Thyroid gland (tissue), 4 donors: ENCODE results near the gene ARHGEF1. TPM values are rescaled to one million over a fixed set of nuclear protein-coding genes. Genes with fewer than 3 reads are reported as not detected.

Experiments used
- DNase-seq, 2 donors: peaks; one replicate each; pipeline ENCODE4 v3.0.0-alpha.2; 2019
- H3K27ac ChIP-seq, 3 donors: fragments of 200-600 bp; sonication (generic); 1 replicate in 2 of 3; 2 replicates in 1 of 3; pipeline ENCODE4 v1.5.1; 2016 to 2019; ENCODE audit warnings: mild to moderate bottlenecking in 1 of 3, moderate library complexity in 1 of 3
- H3K27me3 ChIP-seq: fragments of 200-600 bp; sonication (generic); one replicate; pipeline ENCODE4 v1.5.1; 2019
- H3K36me3 ChIP-seq, 2 donors: fragments of 200-600 bp; sonication (generic); one replicate each; pipeline ENCODE4 v1.5.1; 2016 to 2019
- H3K4me1 ChIP-seq, 2 donors: fragments of 200-600 bp; sonication (generic); one replicate each; pipeline ENCODE4 v1.5.1; 2017 to 2019
- H3K4me3 ChIP-seq, 3 donors: fragments of 200-600 bp; sonication (generic); replicated peaks in 1 of 3; 1 replicate in 2 of 3; 2 replicates in 1 of 3; pipeline ENCODE4 v1.5.1; 2016; ENCODE audit warnings: mild to moderate bottlenecking in 1 of 3
- H3K9me3 ChIP-seq: fragments of 200-600 bp; sonication (generic); one replicate; pipeline ENCODE4 v1.5.1; 2017
- CTCF ChIP-seq, 6 experiments: fragments of 200-600 bp in 3 of 6; fragments of 450-650 bp in 3 of 6; sonication (generic) in 3 of 6; IDR thresholded peaks; one replicate each; pipeline ENCODE4 v1.5.1; 2016 to 2019; ENCODE audit warnings: antibody characterized with exemption in 6 of 6, mild to moderate bottlenecking in 2 of 6, inconsistent platforms in 1 of 6, moderate library complexity in 1 of 6
- POLR2A ChIP-seq, 2 donors: fragments of 450-650 bp; IDR thresholded peaks; one replicate each; pipeline ENCODE4 v1.6.1; 2017; ENCODE audit warnings: antibody characterized with exemption in 2 of 2, mild to moderate bottlenecking in 2 of 2, moderate library complexity in 1 of 2
- WGBS, 2 donors: methylation state at CpG; one replicate each; pipeline ENCODE4 v1.1.5; 2017; 5-methylcytosine and 5-hydroxymethylcytosine counted together
- intact Hi-C: fragments of 100-400 bp; cut with DNase I; formaldehyde crosslinking; loops from one replicate; pipeline ENCODE4 v1.15.1; 2023
- total RNA-seq, 4 donors: library from RNA; depleted of rRNA; stranded (reverse); fragments of >200 nt; gene quantifications; one replicate each; pipeline ENCODE4 v1.2.3, GENCODE V29; 2016

ARHGEF1 gene
- total RNA-seq, 4 donors from 2014 or later: 34.5 to 52.6 (median 42.9) TPM

DNA sequence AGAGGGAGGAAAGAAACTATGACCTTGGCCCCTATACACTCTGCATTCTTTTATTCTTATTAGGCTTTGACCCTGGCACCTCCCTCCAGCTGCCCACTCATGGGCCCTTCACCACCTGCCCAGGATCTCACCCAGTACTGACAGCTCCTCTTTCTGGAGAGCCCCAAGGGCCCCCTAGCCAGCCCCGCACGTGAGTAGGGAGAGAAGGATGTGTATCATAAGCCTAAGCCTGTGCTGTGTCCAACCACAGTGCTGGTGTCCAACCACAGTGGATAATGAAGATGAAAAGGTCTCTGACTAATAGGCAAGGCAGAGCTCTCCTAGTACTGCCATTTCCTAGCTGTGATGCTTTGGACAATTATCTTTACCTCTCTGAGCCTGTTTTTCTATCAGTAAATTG lies 33.9 kb upstream of the ARHGEF1 start:
- Histone ChIP-seq H3K4me3 (no peak overlapping the region), H3K27me3 (no peaks in the 10 kb centered on the region), H3K4me1 (no peaks in the 10 kb centered on the region), H3K27ac (no peak overlapping the region), H3K9me3 (no peaks in the 10 kb centered on the region), H3K36me3 (no peaks in the 10 kb centered on the region)
- DNase-seq: no peak
- 77 to 83% methylated on average over 2 of the region's 2 CpGs for WGBS, 2 donors
- TF ChIP-seq CTCF (IDR thresholded peaks at IDR 0.05): no peak
- intact Hi-C loops: no loop called here

- Histone ChIP-seq H3K36me3 (no peaks in the 10 kb centered on the region), H3K4me1 (no peaks in the 10 kb centered on the region), H3K27ac (no peak overlapping the region), H3K4me3 (no peak overlapping the region), H3K9me3 (no peaks in the 10 kb centered on the region), H3K27me3 (no peaks in the 10 kb centered on the region)
- TF ChIP-seq CTCF (IDR thresholded peaks at IDR 0.05) (no peak), POLR2A (IDR thresholded peaks at IDR 0.05) (no peak)
- WGBS, 2 donors: 63 to 79% methylated on average over 5 of the region's 5 CpGs
- no peak for DNase-seq
- intact Hi-C loops: no loop called here
Observed at GRCh38 chr19:41850381-41850780, 32.6 kb upstream of the ARHGEF1 start.

- intact Hi-C loops: no loop called here
- Histone ChIP-seq H3K9me3 (no peaks in the 10 kb centered on the region), H3K27me3 (no peaks in the 10 kb centered on the region), H3K36me3 (no peaks in the 10 kb centered on the region), H3K27ac (no peak overlapping the region), H3K4me1 (no peaks in the 10 kb centered on the region), H3K4me3 (no peak overlapping the region)
- DNase-seq: no peak
- TF ChIP-seq CTCF (IDR thresholded peaks at IDR 0.05): no peak
- TF ChIP-seq POLR2A (IDR thresholded peaks at IDR 0.05): no peak
- WGBS, 2 donors: 27 to 31% methylated on average over 4 of the region's 4 CpGs
Observed at GRCh38 chr19:41851456-41851855, 31.5 kb upstream of the ARHGEF1 start.

- no peaks in the 10 kb centered on the region for H3K4me1 ChIP-seq
- H3K36me3 ChIP-seq: no peaks in the 10 kb centered on the region
- no peaks in the 10 kb centered on the region for H3K9me3 ChIP-seq
- DNase-seq: no peak
- intact Hi-C loops: no loop called here
- H3K27ac ChIP-seq: no peak overlapping the region
- WGBS, 2 donors: 48 to 65% methylated on average over 2 of the region's 2 CpGs
- H3K4me3 ChIP-seq: no peak overlapping the region
- no peak for TF ChIP-seq CTCF (IDR thresholded peaks at IDR 0.05)
- no peak for TF ChIP-seq POLR2A (IDR thresholded peaks at IDR 0.05)
- H3K27me3 ChIP-seq: no peaks in the 10 kb centered on the region
Observed at GRCh38 chr19:41853344-41853743, 29.6 kb upstream of the ARHGEF1 start.

DNA sequence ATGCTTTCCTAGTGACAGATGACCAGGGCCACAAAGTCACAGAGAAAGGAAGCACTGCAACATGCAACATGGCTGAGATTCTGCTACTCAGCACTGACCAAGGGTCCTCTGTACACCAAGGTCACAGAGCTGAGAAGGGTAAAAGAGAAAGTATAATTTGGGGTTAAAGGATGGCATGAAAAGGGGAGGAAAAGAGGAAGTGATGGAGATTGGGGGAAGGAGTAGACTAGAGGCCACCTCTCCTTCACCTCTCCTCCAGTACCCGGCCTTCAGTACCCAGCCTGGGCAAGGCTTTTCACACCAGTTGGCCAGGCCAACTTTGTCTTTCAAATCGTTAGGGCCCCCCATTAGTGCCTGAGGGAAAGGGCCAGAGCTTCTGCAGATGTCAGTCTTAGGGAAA lies 29.2 kb upstream of the ARHGEF1 start:
- Histone ChIP-seq H3K4me1 (no peaks in the 10 kb centered on the region), H3K4me3 (no peak overlapping the region), H3K9me3 (no peaks in the 10 kb centered on the region), H3K27ac (no peak overlapping the region), H3K27me3 (no peaks in the 10 kb centered on the region), H3K36me3 (no peaks in the 10 kb centered on the region)
- 59 to 63% methylated on average over 2 of the region's 2 CpGs for WGBS, 2 donors
- TF ChIP-seq POLR2A (IDR thresholded peaks at IDR 0.05): no peak
- no peak for TF ChIP-seq CTCF (IDR thresholded peaks at IDR 0.05)
- no peak for DNase-seq
- intact Hi-C loops: no loop called here
